Loucy (cell line): Measurements from ENCODE around the gene PYY.

Source experiments
- EZH2phosphoT487 ChIP-seq: fragments of 200-600 bp; IDR thresholded peaks from 2 replicates; pipeline ENCODE4 v1.6.1; 2018; ENCODE audit warnings: antibody characterized with exemption, mild to moderate bottlenecking, moderate library complexity, borderline replicate concordance
- TF ChIP-seq, protein P1 (sequence below): fragments of 200-600 bp; sonication (generic); conservative IDR thresholded peaks from 2 replicates; pipeline ENCODE4 v1.5.1; 2014; ENCODE audit warnings: mild to moderate bottlenecking, antibody characterized with exemption, low read length

GRCh38 chr17:43920500-43921095, 33.1 kb downstream of the PYY start:
- TF ChIP-seq, protein P1, sequence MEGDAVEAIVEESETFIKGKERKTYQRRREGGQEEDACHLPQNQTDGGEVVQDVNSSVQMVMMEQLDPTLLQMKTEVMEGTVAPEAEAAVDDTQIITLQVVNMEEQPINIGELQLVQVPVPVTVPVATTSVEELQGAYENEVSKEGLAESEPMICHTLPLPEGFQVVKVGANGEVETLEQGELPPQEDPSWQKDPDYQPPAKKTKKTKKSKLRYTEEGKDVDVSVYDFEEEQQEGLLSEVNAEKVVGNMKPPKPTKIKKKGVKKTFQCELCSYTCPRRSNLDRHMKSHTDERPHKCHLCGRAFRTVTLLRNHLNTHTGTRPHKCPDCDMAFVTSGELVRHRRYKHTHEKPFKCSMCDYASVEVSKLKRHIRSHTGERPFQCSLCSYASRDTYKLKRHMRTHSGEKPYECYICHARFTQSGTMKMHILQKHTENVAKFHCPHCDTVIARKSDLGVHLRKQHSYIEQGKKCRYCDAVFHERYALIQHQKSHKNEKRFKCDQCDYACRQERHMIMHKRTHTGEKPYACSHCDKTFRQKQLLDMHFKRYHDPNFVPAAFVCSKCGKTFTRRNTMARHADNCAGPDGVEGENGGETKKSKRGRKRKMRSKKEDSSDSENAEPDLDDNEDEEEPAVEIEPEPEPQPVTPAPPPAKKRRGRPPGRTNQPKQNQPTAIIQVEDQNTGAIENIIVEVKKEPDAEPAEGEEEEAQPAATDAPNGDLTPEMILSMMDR = no peak
- TF ChIP-seq EZH2phosphoT487 = no peak
